Upper lobe of left lung (tissue), 4 donors: ENCODE results near the gene LIX1.

Experiments
- CTCF ChIP-seq, 6 experiments: fragments of 450-650 bp in 4 of 6; fragments of 200-600 bp in 2 of 6; sonication (generic) in 2 of 6; IDR thresholded peaks; one replicate each; pipeline ENCODE4 v1.5.1; 2016 to 2019; ENCODE audit warnings: antibody characterized with exemption in 6 of 6
- EP300 ChIP-seq, 4 donors: sonication (generic); formaldehyde crosslinking; IDR thresholded peaks; one replicate each; pipeline ENCODE4 v1.5.1; 2017; ENCODE audit warnings: antibody characterized with exemption in 4 of 4, control low read depth in 2 of 4
- POLR2A ChIP-seq, 4 donors: fragments of 450-650 bp; IDR thresholded peaks; one replicate each; pipeline ENCODE4 v1.5.1; 2016 to 2017; ENCODE audit warnings: antibody characterized with exemption in 4 of 4, mild to moderate bottlenecking in 2 of 4
- POLR2AphosphoS5 ChIP-seq, 2 donors: sonication (generic); formaldehyde crosslinking; IDR thresholded peaks; one replicate each; pipeline ENCODE4 v1.5.1; 2017; ENCODE audit warnings: antibody characterized with exemption in 2 of 2

- TF ChIP-seq CTCF (IDR thresholded peaks at IDR 0.05) (no peak), POLR2A (IDR thresholded peaks at IDR 0.05) (no peak), EP300 (IDR thresholded peaks at IDR 0.05) (no peak), POLR2AphosphoS5 (IDR thresholded peaks at IDR 0.05) (no peak)
These were observed 7.8 kb downstream of the LIX1 start for GRCh38 chr5:97134634-97135033.
